ENCODE results near the gene DLGAP4. TPM values are rescaled to one million over a fixed set of nuclear protein-coding genes. Genes with fewer than 3 reads are reported as not detected.

The DLGAP4 gene
- total and polyA plus RNA-seq, 9 of the 15 experiments (the other 6 are each of a cell fraction or from before 2014, with no cell fraction given), result 0.31 to 34.1 (median 4.5) TPM

DNA sequence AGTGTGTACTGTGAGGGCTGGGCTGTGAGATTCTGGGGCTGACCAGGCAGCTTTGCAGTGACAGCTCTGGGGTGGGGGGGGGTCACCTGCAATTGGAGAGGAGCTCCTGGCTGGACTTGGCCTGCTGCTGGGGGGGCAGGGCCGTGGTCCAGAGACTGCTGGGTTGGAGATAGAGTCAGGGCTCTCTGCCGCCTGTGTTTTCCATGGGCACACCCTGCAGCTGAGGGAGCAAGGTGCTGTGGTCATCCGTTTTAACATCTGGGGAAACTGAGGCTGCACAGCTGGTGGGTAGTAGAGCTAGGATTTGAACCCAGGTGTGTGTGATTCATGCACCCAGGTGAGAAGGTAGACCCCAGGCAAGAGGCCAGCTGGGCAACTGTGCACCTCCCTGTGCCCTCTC lies 7.3 kb downstream of the DLGAP4 start (continued):
- TF ChIP-seq, protein P1, sequence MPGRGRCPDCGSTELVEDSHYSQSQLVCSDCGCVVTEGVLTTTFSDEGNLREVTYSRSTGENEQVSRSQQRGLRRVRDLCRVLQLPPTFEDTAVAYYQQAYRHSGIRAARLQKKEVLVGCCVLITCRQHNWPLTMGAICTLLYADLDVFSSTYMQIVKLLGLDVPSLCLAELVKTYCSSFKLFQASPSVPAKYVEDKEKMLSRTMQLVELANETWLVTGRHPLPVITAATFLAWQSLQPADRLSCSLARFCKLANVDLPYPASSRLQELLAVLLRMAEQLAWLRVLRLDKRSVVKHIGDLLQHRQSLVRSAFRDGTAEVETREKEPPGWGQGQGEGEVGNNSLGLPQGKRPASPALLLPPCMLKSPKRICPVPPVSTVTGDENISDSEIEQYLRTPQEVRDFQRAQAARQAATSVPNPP (IDR thresholded peaks at IDR 0.05; ENCODE audit: borderline replicate concordance, insufficient read depth, insufficient read length), result no peak
- TF ChIP-seq DPF2 (IDR thresholded peaks at IDR 0.05) (no peak), ZNF175 (CRISPR knock-in tag; IDR thresholded peaks at IDR 0.05; ENCODE audit: low read depth) (no peak), TRIM24 (IDR thresholded peaks at IDR 0.05) (no peak), NCOR1 (IDR thresholded peaks at IDR 0.05) (no peak)
- TF ChIP-seq, protein P2, sequence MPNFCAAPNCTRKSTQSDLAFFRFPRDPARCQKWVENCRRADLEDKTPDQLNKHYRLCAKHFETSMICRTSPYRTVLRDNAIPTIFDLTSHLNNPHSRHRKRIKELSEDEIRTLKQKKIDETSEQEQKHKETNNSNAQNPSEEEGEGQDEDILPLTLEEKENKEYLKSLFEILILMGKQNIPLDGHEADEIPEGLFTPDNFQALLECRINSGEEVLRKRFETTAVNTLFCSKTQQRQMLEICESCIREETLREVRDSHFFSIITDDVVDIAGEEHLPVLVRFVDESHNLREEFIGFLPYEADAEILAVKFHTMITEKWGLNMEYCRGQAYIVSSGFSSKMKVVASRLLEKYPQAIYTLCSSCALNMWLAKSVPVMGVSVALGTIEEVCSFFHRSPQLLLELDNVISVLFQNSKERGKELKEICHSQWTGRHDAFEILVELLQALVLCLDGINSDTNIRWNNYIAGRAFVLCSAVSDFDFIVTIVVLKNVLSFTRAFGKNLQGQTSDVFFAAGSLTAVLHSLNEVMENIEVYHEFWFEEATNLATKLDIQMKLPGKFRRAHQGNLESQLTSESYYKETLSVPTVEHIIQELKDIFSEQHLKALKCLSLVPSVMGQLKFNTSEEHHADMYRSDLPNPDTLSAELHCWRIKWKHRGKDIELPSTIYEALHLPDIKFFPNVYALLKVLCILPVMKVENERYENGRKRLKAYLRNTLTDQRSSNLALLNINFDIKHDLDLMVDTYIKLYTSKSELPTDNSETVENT (CRISPR knock-in tag; IDR thresholded peaks at IDR 0.05), result no peak
- TF ChIP-seq, protein P3, sequence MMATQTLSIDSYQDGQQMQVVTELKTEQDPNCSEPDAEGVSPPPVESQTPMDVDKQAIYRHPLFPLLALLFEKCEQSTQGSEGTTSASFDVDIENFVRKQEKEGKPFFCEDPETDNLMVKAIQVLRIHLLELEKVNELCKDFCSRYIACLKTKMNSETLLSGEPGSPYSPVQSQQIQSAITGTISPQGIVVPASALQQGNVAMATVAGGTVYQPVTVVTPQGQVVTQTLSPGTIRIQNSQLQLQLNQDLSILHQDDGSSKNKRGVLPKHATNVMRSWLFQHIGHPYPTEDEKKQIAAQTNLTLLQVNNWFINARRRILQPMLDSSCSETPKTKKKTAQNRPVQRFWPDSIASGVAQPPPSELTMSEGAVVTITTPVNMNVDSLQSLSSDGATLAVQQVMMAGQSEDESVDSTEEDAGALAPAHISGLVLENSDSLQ (IDR thresholded peaks at IDR 0.05), result no peak
- TF ChIP-seq, protein P4, sequence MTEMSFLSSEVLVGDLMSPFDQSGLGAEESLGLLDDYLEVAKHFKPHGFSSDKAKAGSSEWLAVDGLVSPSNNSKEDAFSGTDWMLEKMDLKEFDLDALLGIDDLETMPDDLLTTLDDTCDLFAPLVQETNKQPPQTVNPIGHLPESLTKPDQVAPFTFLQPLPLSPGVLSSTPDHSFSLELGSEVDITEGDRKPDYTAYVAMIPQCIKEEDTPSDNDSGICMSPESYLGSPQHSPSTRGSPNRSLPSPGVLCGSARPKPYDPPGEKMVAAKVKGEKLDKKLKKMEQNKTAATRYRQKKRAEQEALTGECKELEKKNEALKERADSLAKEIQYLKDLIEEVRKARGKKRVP (CRISPR knock-in tag; IDR thresholded peaks at IDR 0.05), result no peak

Data from K562 (cell line).